GM19193 (cell line): Measurements from ENCODE around the gene CCDC88C.
A peak's percentile ranks its signal among the peaks of the same experiment; 100 is the strongest.

Source experiments
- POLR2A ChIP-seq: IDR thresholded peaks from 4 replicates; pipeline ENCODE4 v1.6.1; 2011; ENCODE audit not compliant: insufficient read depth, insufficient read length; ENCODE audit errors: extremely low read depth

Gene CCDC88C

DNA sequence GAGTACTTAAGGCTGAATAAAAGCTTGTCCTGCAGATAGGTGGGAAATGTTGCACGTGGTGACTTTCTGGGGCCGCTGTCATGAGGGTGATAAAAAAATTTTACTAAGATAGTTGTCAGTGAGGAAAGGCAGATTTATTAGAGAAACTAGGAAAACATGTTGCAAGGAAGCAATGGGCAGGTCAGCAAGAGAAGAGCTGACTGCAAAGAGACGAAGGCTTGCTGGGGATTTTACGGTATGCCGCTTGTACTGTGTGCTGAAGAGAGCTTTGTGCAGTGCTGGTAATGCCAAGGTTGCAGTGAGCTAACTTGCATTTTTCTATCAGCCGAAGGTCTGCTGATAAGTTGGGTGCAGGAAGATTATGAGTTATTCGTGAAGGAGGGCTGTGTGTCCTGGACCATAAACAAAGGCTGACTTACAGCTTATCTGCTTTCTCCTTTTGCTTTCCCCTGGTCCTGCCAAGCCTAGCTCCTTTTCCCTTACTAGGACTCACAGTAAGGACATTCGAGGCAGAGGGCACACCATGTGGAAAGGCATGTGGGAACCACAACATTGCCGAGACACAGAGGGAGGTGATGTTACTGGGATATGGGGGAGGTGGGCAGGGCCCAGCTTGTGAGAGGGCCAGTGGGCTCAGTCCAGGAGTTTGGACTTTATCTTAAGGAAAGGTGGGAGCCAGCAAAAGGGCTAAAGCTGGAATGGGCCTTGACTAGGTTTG is 7.4 kb upstream of the CCDC88C start:
- TF ChIP-seq POLR2A: no peak

GRCh38 chr14:91420686-91421085 is 3.1 kb upstream of the CCDC88C start:
- no peak for TF ChIP-seq POLR2A

DNA sequence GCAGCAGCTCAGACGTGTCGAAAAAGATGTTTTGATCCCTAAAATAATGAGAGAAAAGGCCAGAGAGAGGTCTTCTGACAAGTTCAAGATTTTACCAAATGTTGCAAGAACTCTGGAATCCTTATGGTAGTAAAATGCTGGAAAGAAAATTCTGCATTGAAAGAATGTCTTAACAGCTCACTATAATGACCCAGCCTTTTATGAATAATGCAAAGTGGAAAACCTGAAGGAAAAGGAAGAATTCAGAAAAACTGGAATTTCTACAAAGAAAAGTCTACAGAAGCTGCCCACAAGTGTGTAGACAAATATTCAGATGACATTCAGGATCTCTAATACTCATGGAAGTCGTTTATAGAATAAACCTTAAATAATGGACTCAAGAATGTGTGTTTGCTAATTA is 1.8 kb upstream of the CCDC88C start:
- no peak for TF ChIP-seq POLR2A

DNA sequence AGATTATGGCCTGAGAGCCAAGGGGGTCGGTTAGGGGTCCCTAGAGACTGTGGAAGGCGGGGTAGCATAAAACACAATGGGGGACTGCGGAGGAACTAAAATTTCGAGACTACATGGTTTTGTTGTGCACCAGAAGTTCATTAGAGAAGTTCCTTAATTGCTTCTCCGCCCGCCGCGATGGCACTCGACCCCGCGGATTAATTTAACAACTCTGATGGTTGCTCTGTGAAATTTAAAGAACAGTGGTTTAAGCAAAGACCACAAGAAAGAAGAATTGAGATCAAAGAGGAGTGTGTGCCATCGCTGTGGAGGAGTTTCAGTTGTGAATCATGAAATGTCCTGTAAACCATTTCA is 1.4 kb upstream of the CCDC88C start:
- TF ChIP-seq POLR2A: no peak

- no peak for TF ChIP-seq POLR2A
Measured at GRCh38 chr14:91418387-91419043, 895 bp upstream of the CCDC88C start.

DNA sequence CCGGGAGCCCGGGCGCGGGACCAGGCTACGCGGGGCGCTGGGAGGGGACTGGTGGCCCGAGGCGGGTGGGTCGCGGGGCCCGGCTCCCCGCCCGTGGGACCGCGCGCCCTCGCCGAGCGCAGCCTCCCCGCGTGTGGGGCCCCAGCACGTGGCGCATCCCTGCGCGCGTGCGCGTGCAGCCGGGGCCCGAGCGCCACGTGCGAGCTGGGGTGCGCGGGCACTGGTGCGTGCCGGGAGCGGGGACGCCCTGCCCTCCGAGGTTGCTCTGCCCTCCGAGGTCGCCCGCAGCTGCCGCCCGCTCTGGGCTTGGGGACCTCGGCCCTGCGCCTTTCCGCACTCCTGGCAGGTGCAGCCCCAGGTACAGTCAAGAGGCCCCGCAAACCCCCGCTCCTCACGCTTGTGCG is 365 bp upstream of the CCDC88C start:
- TF ChIP-seq POLR2A: peak; percentile 43

DNA sequence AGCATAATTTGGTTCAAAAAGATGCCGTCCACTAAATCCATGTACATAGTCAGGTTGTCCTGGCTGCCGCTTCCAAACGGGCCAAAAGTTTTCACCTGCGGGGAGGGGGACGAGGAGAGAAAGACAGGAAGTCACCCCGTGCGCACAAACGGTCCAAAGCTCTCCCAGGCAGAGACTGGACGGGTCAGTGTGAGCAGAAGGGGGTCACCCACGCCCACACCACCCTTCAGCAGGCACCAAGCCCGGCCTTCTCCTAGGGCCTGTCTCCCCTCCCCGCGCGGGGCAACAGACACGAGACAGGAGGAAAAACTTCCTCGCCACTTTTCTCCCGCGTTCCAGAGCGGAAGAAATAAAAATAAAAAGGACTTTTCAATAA is 888 bp downstream of the CCDC88C start:
- TF ChIP-seq POLR2A: no peak

DNA sequence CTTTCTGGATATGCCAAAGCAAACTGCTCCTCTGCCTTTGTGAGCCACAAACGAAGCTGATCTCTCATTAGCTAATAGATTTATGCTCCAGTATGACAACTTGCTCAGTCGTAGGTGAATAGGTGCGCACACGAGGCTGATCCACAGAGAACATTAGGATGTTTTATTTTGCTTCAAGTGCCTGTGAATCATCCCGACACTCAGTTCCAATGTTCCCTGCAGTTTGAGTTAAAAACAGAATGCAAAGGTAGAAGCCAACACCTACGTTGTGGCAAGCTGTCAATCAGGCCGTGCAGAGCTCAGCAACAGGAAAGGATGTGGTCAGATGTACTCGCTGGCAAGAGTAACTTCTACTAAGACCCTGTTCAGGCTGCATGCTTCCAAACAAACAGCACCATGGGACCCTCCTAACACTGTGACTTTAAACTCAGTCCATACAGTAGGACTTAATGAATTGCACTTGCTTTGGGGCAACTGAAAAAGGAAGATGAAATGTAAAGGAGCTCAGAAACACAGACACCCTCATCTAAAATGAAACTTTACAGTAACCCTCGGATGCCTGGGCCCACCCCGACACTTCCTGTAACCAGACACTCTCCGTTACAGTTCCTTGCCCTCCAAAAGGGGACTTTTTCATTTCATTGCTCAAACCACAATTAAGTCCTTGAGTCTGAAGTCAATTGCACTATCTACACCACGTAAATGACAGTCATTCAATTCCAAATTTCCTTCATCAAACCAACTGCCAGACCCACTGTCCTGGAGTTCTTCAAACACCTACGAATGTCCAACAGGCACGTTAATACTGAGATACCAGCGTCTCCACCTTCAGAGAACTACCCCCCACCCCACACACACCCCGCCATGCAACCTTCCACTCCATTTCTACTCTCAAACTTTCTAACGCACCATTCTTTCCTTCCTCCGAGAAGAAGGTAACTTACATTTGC is 1.6 kb downstream of the CCDC88C start:
- no peak for TF ChIP-seq POLR2A

- TF ChIP-seq POLR2A: no peak
Measured at GRCh38 chr14:91414475-91414833, 3.2 kb downstream of the CCDC88C start.

DNA sequence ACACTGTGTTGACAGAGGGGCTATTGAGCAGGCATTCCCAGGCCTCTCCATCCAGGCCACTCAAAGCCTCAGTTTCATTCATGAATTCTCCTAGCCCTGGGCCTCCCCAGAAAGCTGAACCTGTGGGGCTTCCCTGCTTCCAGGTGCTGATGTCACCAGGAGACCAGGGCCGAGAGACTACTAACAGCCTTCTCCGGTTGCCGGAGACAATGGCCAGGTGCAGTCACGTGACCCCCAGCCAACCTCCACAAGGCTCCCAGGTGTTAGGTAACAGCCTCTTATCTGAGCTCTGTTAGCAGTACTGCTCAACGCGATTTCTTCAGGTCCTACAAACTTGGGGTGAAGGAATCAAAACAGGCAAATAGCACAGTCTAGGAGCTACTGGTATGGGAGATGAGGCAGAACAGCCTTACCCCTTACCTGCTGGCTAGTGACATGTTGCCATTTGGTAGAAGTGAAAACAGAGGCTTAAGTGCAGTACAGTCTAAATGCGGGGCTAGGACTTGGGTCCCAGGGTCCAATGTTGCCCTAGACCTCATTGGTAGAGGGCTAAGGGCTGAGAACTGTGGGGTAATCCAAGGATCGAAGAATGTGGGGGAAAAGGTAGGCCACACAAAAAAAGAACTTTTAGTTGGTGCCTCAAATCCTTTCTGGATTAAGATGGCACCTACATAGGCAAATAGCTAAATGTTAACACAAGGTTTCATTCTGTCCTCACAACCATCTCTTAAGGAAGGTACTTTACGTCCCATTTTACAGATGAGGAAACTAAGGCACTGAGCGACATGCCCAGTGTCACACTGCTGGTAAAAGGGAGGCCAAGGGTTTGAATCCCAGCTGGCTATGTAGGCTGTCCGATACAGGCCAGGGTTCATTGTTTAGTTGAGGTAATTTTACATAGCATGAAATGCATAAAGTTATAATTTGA is 3.8 kb downstream of the CCDC88C start:
- no peak for TF ChIP-seq POLR2A

- TF ChIP-seq POLR2A: no peak
Measured at GRCh38 chr14:91412939-91413338, 4.7 kb downstream of the CCDC88C start.

DNA sequence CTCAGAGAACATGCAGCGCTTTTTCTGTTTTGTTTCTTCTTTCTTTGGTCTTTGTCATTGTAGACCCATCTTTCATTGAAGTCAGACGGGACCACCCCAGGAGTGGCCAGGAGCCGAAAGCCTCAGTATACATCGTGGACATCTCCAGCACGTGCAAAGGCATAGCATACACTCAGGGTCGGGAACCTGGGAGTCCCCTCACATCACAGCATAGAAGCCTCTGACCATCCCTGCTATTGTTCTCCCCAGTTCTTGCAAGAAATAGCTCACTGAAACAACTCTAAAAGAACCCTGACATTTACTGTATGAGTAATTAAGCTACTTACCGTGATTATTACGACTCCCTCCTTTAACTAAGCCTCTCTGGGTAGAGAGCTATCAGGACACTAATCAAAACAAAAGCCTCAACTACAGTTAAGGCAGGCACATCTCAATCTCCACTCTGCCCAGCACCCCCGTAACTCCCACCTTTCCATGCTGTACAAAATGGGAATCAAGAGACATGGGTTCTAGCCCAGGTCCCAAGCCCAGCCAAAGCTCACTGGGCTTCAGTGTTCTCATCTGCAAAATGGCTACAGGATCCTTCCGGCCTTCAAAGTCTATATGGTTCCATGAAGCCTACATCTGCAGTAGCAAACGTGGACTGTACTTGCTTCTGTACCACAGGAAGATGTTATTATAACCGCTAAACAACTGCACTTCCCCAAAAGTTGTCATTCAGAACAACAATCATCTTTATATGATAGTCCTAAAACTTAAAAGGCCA is 6.7 kb downstream of the CCDC88C start:
- peak; percentile 32 for TF ChIP-seq POLR2A

GRCh38 chr14:91409928-91410718 is 7.5 kb downstream of the CCDC88C start:
- TF ChIP-seq POLR2A: no peak

DNA sequence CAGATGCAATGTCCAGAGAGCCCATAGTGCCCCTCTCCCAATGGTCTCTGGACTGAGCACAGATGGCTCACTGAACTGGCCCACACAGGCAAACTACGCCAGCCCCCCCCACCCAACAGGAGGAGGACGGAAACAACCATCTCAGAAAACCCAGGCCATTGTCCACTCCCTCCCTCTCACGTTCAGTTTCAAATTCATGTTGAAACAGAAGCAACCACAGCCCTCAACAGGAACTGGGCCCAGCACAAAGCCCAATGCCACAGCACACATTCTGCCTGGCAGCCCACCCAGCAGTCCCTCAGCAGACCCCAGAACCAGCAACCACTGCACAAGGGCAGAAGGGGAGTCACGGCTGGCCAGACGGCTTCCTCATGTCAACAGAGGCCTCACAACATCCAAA is 10.6 kb downstream of the CCDC88C start:
- no peak for TF ChIP-seq POLR2A

- no peak for TF ChIP-seq POLR2A
Measured at GRCh38 chr14:91406451-91406850, 11.2 kb downstream of the CCDC88C start.
